Breast epithelium (tissue), 3 donors: ENCODE measurements around the gene HIBCH.
"Not testable (repeated sequence)": the region's sequence is repeated elsewhere in the genome, so short reads cannot be mapped to it uniquely, and the experiment has no call there.

Experiments
- POLR2A ChIP-seq: fragments of 450-650 bp; IDR thresholded peaks from one replicate; pipeline ENCODE4 v1.6.1; 2016; ENCODE audit warnings: antibody characterized with exemption, mild to moderate bottlenecking, moderate library complexity
- TF ChIP-seq, protein P1 (sequence below), 3 donors: fragments of 450-650 bp; IDR thresholded peaks; one replicate each; pipeline ENCODE4 v1.5.1; 2016 to 2017; ENCODE audit warnings: antibody characterized with exemption in 3 of 3, mild to moderate bottlenecking in 3 of 3, moderate library complexity in 3 of 3

DNA sequence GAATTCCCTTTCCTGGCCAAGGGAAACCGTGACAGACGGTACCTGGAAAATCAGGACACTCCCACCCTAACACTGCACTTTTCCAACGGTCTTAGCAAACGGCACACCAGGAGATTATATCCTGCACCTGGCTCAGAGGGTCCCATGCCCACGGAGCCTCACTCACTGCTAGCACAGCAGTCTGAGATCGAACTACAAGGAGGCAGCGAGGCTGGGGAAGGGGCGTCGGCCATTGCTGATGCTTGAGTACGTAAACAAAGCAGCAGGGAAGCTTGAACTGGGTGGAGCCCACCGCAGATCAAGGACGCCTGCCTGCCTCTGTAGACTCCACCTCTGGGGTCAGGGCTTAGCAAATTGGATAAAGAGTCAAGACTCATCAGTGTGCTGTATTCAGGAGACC lies 95.6 kb downstream of the HIBCH start:
- not testable (repeated sequence) for TF ChIP-seq POLR2A
- TF ChIP-seq, protein P1, sequence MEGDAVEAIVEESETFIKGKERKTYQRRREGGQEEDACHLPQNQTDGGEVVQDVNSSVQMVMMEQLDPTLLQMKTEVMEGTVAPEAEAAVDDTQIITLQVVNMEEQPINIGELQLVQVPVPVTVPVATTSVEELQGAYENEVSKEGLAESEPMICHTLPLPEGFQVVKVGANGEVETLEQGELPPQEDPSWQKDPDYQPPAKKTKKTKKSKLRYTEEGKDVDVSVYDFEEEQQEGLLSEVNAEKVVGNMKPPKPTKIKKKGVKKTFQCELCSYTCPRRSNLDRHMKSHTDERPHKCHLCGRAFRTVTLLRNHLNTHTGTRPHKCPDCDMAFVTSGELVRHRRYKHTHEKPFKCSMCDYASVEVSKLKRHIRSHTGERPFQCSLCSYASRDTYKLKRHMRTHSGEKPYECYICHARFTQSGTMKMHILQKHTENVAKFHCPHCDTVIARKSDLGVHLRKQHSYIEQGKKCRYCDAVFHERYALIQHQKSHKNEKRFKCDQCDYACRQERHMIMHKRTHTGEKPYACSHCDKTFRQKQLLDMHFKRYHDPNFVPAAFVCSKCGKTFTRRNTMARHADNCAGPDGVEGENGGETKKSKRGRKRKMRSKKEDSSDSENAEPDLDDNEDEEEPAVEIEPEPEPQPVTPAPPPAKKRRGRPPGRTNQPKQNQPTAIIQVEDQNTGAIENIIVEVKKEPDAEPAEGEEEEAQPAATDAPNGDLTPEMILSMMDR (IDR thresholded peaks at IDR 0.05) = not testable (repeated sequence)
